Measurements from ENCODE around the gene ADGRG6. TPM values are rescaled to one million over a fixed set of nuclear protein-coding genes. Genes with fewer than 3 reads are reported as not detected.

Gene ADGRG6
- total RNA-seq, 1 experiment from 2014 or later, result 30.3 TPM

DNA sequence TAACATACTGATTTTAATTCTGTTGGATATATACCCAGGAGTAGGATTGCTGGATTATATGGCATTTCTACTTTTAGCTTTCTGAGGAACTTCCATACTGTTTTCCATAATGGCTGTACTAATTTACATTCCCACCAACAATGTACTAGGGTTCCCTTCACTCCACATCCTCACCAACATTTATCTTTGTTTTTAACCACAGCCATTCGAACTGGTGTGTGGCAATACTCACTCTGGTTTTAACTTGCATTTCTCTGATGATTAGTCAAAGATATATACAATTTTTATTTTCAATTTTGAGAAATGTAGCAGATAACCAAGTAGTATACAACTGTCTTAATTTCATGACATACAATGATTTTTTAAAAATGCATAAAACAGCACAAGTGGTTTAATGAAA lies 30.3 kb upstream of the ADGRG6 start:
- Histone ChIP-seq H3K27me3 (ENCODE audit: insufficient read depth, low read depth) (no peaks in the 10 kb centered on the region), H3K4me1 (replicated peaks; ENCODE audit: insufficient read depth) (peaks cover 8% of the 10 kb centered on the region), H3K36me3 (ENCODE audit: low read depth) (no peaks in the 10 kb centered on the region), H3K9me2 (ENCODE audit: insufficient read depth) (no peaks in the 10 kb centered on the region), H3K9me3 (ENCODE audit: insufficient read depth, low read depth) (no peaks in the 10 kb centered on the region), H3K4me2 (no peak overlapping the region), H3K4me3 (no peak overlapping the region), H2AFZ (no peak overlapping the region), H3K79me2 (ENCODE audit: low read depth) (no peaks in the 10 kb centered on the region), H3K27ac (no peak overlapping the region), H3F3A (ENCODE audit: insufficient read depth, low read depth) (no peaks in the 10 kb centered on the region), H4K20me1 (ENCODE audit: insufficient read depth) (no peaks in the 10 kb centered on the region)
- CTCF ChIA-PET, result interaction anchor here (0.6 kb wide), 1 partner anchor 107 kb away, joined by 4 read pairs; no protein-coding TSS in a partner anchor
- intact Hi-C loops (cut with micrococcal nuclease; ENCODE audit: unreplicated experiment), result no loop called here
- POLR2A ChIA-PET (ENCODE audit: unreplicated experiment), result no interaction called here
- DNase-seq, result no peak
- no TSS peak for BruUV-seq (replicated peaks)
- TF ChIP-seq, protein P1, sequence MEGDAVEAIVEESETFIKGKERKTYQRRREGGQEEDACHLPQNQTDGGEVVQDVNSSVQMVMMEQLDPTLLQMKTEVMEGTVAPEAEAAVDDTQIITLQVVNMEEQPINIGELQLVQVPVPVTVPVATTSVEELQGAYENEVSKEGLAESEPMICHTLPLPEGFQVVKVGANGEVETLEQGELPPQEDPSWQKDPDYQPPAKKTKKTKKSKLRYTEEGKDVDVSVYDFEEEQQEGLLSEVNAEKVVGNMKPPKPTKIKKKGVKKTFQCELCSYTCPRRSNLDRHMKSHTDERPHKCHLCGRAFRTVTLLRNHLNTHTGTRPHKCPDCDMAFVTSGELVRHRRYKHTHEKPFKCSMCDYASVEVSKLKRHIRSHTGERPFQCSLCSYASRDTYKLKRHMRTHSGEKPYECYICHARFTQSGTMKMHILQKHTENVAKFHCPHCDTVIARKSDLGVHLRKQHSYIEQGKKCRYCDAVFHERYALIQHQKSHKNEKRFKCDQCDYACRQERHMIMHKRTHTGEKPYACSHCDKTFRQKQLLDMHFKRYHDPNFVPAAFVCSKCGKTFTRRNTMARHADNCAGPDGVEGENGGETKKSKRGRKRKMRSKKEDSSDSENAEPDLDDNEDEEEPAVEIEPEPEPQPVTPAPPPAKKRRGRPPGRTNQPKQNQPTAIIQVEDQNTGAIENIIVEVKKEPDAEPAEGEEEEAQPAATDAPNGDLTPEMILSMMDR (conservative IDR thresholded peaks at IDR 0.05), result no peak

DNA sequence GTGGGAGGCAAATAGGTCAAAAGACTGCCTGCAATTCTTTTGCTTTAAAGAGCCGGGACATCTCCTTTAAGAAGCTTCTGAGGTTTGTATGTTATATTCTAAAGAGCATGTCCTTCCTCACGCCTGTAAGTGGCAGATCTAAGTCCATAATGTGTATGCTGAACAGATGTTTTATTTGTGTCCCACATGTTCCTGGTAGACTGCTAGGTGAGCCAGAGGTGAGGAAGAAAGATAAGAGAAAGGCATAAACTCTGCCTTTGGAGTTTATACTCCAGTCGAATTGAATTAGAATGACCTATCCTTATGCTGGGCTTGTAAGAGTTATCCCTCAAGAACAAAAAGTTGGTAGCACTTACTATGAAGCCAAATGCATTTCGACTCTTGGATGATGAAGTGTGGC lies 27.2 kb upstream of the ADGRG6 start:
- H3K27ac ChIP-seq, result no peak overlapping the region
- no peak overlapping the region for H2AFZ ChIP-seq

DNA sequence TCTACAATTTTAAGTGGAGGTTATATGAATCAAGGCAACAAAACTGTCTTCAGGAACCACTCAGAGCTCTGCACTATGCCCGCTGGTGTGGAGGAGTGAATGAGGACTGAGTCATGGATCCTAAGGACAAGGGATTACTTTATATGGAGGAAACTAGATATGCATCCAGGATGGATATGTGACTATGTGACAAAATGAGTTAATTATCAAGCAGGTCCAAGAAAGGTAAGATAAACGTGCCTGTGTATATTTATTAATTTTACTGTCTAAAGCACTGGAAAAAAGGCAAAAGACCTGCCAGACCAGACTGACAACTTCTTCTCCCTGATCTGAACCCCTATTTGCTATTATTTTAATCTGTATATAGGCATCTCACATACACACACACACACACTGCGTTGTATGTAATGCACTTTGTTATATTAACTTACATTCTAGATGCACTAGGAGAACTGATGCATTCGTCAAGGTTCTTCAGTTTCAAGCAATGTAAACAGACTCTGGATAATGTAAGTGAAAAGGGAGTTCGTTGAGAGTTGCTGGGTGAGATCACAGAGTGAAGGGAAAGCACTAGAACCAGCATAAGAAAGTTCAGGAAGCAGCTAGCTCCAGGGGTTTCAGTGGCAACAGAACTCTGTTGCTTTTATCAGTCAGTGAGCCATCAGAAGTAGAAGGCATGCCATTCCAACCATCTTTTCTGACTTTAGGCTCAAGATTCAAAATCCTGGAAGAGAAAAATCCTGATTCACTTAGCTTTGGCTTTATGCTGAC lies 26.4 kb upstream of the ADGRG6 start:
- no peaks in the 10 kb centered on the region for H3K79me2 ChIP-seq (ENCODE audit: low read depth)
- TF ChIP-seq, protein P1 (conservative IDR thresholded peaks at IDR 0.05), result no peak
- TF ChIP-seq EZH2 (IDR thresholded peaks at IDR 0.05; ENCODE audit: low read depth), result no peak
- H3K4me3 ChIP-seq, result no peak overlapping the region
- no peak overlapping the region for H3K27ac ChIP-seq
- H3K9me2 ChIP-seq (ENCODE audit: insufficient read depth), result no peaks in the 10 kb centered on the region
- DNase-seq, result no peak
- intact Hi-C loops (cut with micrococcal nuclease; ENCODE audit: unreplicated experiment), result no loop called here
- BruUV-seq (replicated peaks), result no TSS peak
- peaks cover 8% of the 10 kb centered on the region; the same call in 1 of the 2 replicates for H3K9me3 ChIP-seq (ENCODE audit: insufficient read depth, low read depth)
- H3K27me3 ChIP-seq (ENCODE audit: insufficient read depth, low read depth), result no peaks in the 10 kb centered on the region
- H2AFZ ChIP-seq, result 0 out of 2 replicates have a peak overlapping the region, but pooled peaks have one; percentile 26
- H4K20me1 ChIP-seq (ENCODE audit: insufficient read depth), result no peaks in the 10 kb centered on the region
- H3F3A ChIP-seq (ENCODE audit: insufficient read depth, low read depth), result peaks cover 7% of the 10 kb centered on the region; the same call in 1 of the 2 replicates
- CTCF ChIA-PET, result no interaction called here
- no peaks in the 10 kb centered on the region for H3K36me3 ChIP-seq (ENCODE audit: low read depth)
- POLR2A ChIA-PET (ENCODE audit: unreplicated experiment), result no interaction called here
- H3K4me1 ChIP-seq (replicated peaks; ENCODE audit: insufficient read depth), result peaks cover 26% of the 10 kb centered on the region
- no peak overlapping the region; the same call in 1 of the 2 replicates for H3K4me2 ChIP-seq

More for the DNA sequence above, 27.2 kb upstream of the ADGRG6 start:
- Histone ChIP-seq H3K4me3 (no peak overlapping the region), H3K9me2 (ENCODE audit: insufficient read depth) (no peaks in the 10 kb centered on the region), H3K36me3 (ENCODE audit: low read depth) (no peaks in the 10 kb centered on the region), H3K4me2 (no peak overlapping the region), H3F3A (ENCODE audit: insufficient read depth, low read depth) (peaks cover 7% of the 10 kb centered on the region; the same call in 1 of the 2 replicates), H3K4me1 (replicated peaks; ENCODE audit: insufficient read depth) (peaks cover 20% of the 10 kb centered on the region), H3K9me3 (ENCODE audit: insufficient read depth, low read depth) (peaks cover under 1% of the 10 kb centered on the region; the same call in 1 of the 2 replicates), H4K20me1 (ENCODE audit: insufficient read depth) (no peaks in the 10 kb centered on the region), H3K27me3 (ENCODE audit: insufficient read depth, low read depth) (no peaks in the 10 kb centered on the region), H3K79me2 (ENCODE audit: low read depth) (no peaks in the 10 kb centered on the region)
- intact Hi-C loops (cut with micrococcal nuclease; ENCODE audit: unreplicated experiment), result no loop called here
- BruUV-seq (replicated peaks), result no TSS peak
- no peak for TF ChIP-seq EZH2 (IDR thresholded peaks at IDR 0.05; ENCODE audit: low read depth)
- TF ChIP-seq, protein P1 (conservative IDR thresholded peaks at IDR 0.05), result no peak
- no peak for DNase-seq
- CTCF ChIA-PET, result no interaction called here
- POLR2A ChIA-PET (ENCODE audit: unreplicated experiment), result no interaction called here
